ENCODE measurements around the gene TOM1L1. TPM values are rescaled to one million over a fixed set of nuclear protein-coding genes. Genes with fewer than 3 reads are reported as not detected.

The TOM1L1 gene
- total and polyA plus RNA-seq, 2 of the 8 experiments (the other 6 are each of a cell fraction or from before 2014, with no cell fraction given): 47.0 to 60.8 TPM

DNA sequence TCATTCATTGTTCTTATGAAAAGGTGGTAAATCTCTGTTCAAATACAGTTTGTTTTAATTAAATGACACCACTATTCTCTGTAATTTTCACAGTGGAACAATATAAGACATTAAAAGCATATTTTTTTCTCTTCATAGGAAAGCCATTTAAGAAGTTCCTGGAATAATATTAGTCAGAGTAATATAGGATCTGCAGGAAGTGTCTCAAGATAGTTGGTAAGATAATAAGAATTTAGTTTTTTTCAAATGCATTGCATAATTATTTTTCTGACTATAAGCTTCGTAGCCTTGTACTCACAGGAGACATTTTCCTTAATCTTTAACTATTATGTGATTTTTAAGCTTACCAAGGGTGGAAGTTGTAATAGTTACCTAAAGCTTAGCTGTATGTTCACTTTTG is 84.8 kb downstream of the TOM1L1 start:
- FAIRE-seq (no peak), DNase-seq (ENCODE audit: low read depth in 1 of 2, low spot score in 2 of 2) (no peak)
- Histone ChIP-seq H3K79me1 (ENCODE audit: low read depth, low read length) (no peaks in the 10 kb centered on the region), H3K27me3 (replicated peaks in 1 of 4; ENCODE audit: control insufficient read depth in 3 of 4, extremely low read depth in 1 of 4, insufficient read depth in 3 of 4, low read length in 3 of 4) (no peaks in the 10 kb centered on the region), H4K91ac (replicated peaks; ENCODE audit: insufficient read length, low read length) (no peak overlapping the region), H3K56ac (replicated peaks; ENCODE audit: insufficient read length, low read depth, low read length) (no peak overlapping the region), H3K9me3 (ENCODE audit: insufficient read depth in 2 of 2, low read depth in 1 of 2, low read length in 1 of 2) (no peaks in the 10 kb centered on the region), H3K18ac (ENCODE audit: extremely low read depth, low read length) (no peak overlapping the region), H2AFZ (ENCODE audit: low read length) (no peak overlapping the region), H3K4me1 (replicated peaks in 1 of 4; ENCODE audit: control insufficient read depth in 3 of 4, insufficient read depth in 4 of 4, low read length in 3 of 4) (no peaks in the 10 kb centered on the region), H3K23me2 (ENCODE audit: low read depth, low read length) (no peaks in the 10 kb centered on the region), H2BK5ac (ENCODE audit: low read depth, low read length) (no peak overlapping the region), H4K20me1 (replicated peaks in 1 of 2; ENCODE audit: control insufficient read depth in 1 of 2, insufficient read depth in 2 of 2, low read length in 2 of 2) (no peaks in the 10 kb centered on the region), H4K5ac (ENCODE audit: insufficient read length, low read depth, low read length) (no peak overlapping the region), H2AK5ac (ENCODE audit: low read depth, low read length) (no peak overlapping the region), H3K79me2 (ENCODE audit: control insufficient read depth in 1 of 2, insufficient read depth in 2 of 2, low read length in 2 of 2) (peaks cover 0 to 10% of the 10 kb centered on the region in 2 experiments; a peak in 2 of 4 replicates), H3K14ac (ENCODE audit: insufficient read length) (no peak overlapping the region), H2BK20ac (ENCODE audit: low read length) (no peak overlapping the region), H2BK120ac (replicated peaks; ENCODE audit: low read depth, low read length) (no peak overlapping the region), H3K4me3 (ENCODE audit: extremely low read depth in 1 of 4, insufficient read depth in 2 of 4, low read depth in 3 of 4, low read length in 4 of 4) (no peak overlapping the region), H3K27ac (ENCODE audit: low read depth, low read length) (no peak overlapping the region), H3K4ac (replicated peaks; ENCODE audit: insufficient read length, low read depth, low read length) (no peak overlapping the region), H3K4me2 (ENCODE audit: insufficient read depth in 1 of 2, low read depth in 2 of 2, low read length in 2 of 2) (no peak overlapping the region), H3K9ac (replicated peaks in 1 of 4; ENCODE audit: extremely low read depth in 1 of 4, low read depth in 3 of 4, low read length in 3 of 4) (no peak overlapping the region), H3K36me3 (ENCODE audit: control insufficient read depth in 2 of 4, insufficient read depth in 4 of 4, low read length in 3 of 4) (peaks cover 0 to 4% (median 0%) of the 10 kb centered on the region in 4 experiments; a peak in 2 of 8 replicates), H3K23ac (ENCODE audit: insufficient read length) (no peak overlapping the region), H2BK15ac (ENCODE audit: low read length) (no peak overlapping the region), H2BK12ac (ENCODE audit: low read depth, low read length) (no peak overlapping the region), H4K8ac (ENCODE audit: extremely low read depth, insufficient read depth, low read length) (no peak overlapping the region)
- TF ChIP-seq RAD21 (IDR thresholded peaks at IDR 0.05 in 1 of 2, conservative IDR thresholded peaks at IDR 0.05 in 1 of 2; ENCODE audit: low read depth in 2 of 2, low read length in 2 of 2) (no peak), POU5F1 (IDR thresholded peaks at IDR 0.05; ENCODE audit: low read depth, low read length) (no peak), SRF (IDR thresholded peaks at IDR 0.05; ENCODE audit: low read depth, low read length) (no peak), SIX5 (IDR thresholded peaks at IDR 0.05; ENCODE audit: low read depth, low read length) (no peak), RNF2 (IDR thresholded peaks at IDR 0.05; ENCODE audit: borderline replicate concordance, low read depth, low read length, missing control alignments, poor library complexity, severe bottlenecking) (no peak), CHD2 (IDR thresholded peaks at IDR 0.05; ENCODE audit: low read length) (no peak), KDM4A (IDR thresholded peaks at IDR 0.05; ENCODE audit: low read depth, low read length, severe bottlenecking) (no peak)
- WGBS, 2 experiments (ENCODE audit: extremely low coverage in 1 of 2, insufficient coverage in 1 of 2, insufficient read length in 1 of 2, insufficient replicate concordance in 2 of 2, low coverage in 1 of 2, low lambda C conversion rate in 2 of 2, missing lambda C conversion rate in 1 of 2): 96% methylated on average over 1 of the region's 1 CpG; no CpG with 5 or more reads in 1 of the 2 experiments
- CTCF ChIA-PET (ENCODE audit: partially characterized antibody): interaction anchor here (1.3 to 2.0 kb wide), 3 partner anchors 11 to 20 kb away, joined by 3 to 8 read pairs (median 4); no protein-coding TSS in a partner anchor
- POLR2A ChIA-PET (ENCODE audit: partially characterized antibody): no interaction called here
